DOHH2 (cell line): ENCODE results near the gene LCOR.

ENCODE experiments used
- EZH2phosphoT487 ChIP-seq: fragments of 200-600 bp; sonication (generic); IDR thresholded peaks from 2 replicates; pipeline ENCODE4 v1.6.1; 2017; ENCODE audit warnings: borderline replicate concordance, mild to moderate bottlenecking, antibody characterized with exemption, low read length, moderate library complexity, mixed read lengths
- TF ChIP-seq, protein P1 (sequence below): fragments of 200-600 bp; sonication (generic); IDR thresholded peaks from one replicate; pipeline ENCODE4 v1.5.1; 2014; ENCODE audit warnings: antibody characterized with exemption, mild to moderate bottlenecking, low read depth, low read length; ENCODE audit not compliant: poor library complexity, severe bottlenecking

DNA sequence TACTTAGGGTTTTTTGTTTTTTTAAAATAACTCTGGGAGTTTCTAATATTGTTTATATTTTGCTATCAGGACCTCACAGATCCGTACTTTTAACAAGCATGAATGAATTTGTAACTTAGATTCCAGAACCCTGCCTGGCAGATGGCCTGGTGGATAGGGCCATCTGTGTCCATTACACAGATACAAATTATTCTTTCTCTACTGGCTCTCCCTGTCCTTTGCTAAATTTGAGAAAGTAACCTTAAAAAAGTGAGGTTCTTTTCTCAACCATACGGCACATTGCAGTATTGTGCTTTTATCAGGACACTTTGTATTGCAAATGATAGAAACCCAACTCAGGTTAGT is 26.6 kb downstream of the LCOR start:
- TF ChIP-seq, protein P1, sequence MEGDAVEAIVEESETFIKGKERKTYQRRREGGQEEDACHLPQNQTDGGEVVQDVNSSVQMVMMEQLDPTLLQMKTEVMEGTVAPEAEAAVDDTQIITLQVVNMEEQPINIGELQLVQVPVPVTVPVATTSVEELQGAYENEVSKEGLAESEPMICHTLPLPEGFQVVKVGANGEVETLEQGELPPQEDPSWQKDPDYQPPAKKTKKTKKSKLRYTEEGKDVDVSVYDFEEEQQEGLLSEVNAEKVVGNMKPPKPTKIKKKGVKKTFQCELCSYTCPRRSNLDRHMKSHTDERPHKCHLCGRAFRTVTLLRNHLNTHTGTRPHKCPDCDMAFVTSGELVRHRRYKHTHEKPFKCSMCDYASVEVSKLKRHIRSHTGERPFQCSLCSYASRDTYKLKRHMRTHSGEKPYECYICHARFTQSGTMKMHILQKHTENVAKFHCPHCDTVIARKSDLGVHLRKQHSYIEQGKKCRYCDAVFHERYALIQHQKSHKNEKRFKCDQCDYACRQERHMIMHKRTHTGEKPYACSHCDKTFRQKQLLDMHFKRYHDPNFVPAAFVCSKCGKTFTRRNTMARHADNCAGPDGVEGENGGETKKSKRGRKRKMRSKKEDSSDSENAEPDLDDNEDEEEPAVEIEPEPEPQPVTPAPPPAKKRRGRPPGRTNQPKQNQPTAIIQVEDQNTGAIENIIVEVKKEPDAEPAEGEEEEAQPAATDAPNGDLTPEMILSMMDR: no peak
- TF ChIP-seq EZH2phosphoT487: no peak
